ENCODE measurements around the gene MRPL22.

- TF ChIP-seq, protein P1, sequence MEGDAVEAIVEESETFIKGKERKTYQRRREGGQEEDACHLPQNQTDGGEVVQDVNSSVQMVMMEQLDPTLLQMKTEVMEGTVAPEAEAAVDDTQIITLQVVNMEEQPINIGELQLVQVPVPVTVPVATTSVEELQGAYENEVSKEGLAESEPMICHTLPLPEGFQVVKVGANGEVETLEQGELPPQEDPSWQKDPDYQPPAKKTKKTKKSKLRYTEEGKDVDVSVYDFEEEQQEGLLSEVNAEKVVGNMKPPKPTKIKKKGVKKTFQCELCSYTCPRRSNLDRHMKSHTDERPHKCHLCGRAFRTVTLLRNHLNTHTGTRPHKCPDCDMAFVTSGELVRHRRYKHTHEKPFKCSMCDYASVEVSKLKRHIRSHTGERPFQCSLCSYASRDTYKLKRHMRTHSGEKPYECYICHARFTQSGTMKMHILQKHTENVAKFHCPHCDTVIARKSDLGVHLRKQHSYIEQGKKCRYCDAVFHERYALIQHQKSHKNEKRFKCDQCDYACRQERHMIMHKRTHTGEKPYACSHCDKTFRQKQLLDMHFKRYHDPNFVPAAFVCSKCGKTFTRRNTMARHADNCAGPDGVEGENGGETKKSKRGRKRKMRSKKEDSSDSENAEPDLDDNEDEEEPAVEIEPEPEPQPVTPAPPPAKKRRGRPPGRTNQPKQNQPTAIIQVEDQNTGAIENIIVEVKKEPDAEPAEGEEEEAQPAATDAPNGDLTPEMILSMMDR (IDR thresholded peaks at IDR 0.05 in 8 of 11, conservative IDR thresholded peaks at IDR 0.05 in 3 of 11): no peak
- TF ChIP-seq POLR2A (IDR thresholded peaks at IDR 0.05) (no peak), POLR2AphosphoS5 (IDR thresholded peaks at IDR 0.05) (no peak)
Measured at GRCh38 chr5:154944716-154945115, 3.8 kb downstream of the MRPL22 start.
